Osteoblast (primary cell): Measurements from ENCODE around the gene NTNG1. TPM values are rescaled to one million over a fixed set of nuclear protein-coding genes. Genes with fewer than 3 reads are reported as not detected.

Experiments
- DNase-seq: peaks from one replicate; pipeline ENCODE4 v3.0.0; 2011; ENCODE audit warnings: low spot score, mixed read lengths; ENCODE audit not compliant: insufficient read length; ENCODE audit errors: missing footprints
- H2AFZ ChIP-seq: 2 replicates; pipeline ENCODE4 v1.6.0; 2011; ENCODE audit warnings: mild to moderate bottlenecking, low read length
- H3K27ac ChIP-seq: 2 replicates; pipeline ENCODE4 v1.5.1; 2011; ENCODE audit warnings: mild to moderate bottlenecking, low read depth, low read length, moderate library complexity
- H3K27me3 ChIP-seq: 2 replicates; pipeline ENCODE4 v1.6.0; 2012; ENCODE audit warnings: mild to moderate bottlenecking, control low read depth, inconsistent platforms, low read length, moderate library complexity; ENCODE audit not compliant: insufficient read depth
- H3K36me3 ChIP-seq: 2 replicates; pipeline ENCODE4 v1.5.1; 2011; ENCODE audit warnings: mild to moderate bottlenecking, low read length, control low read depth, moderate library complexity; ENCODE audit not compliant: insufficient read depth
- H3K4me1 ChIP-seq: 2 replicates; pipeline ENCODE4 v1.5.1; 2011; ENCODE audit warnings: mild to moderate bottlenecking, low read length, control low read depth, moderate library complexity; ENCODE audit not compliant: insufficient read depth
- H3K4me2 ChIP-seq: 2 replicates; pipeline ENCODE4 v1.6.0; 2011; ENCODE audit warnings: mild to moderate bottlenecking, low read length; ENCODE audit not compliant: insufficient read depth
- H3K4me3 ChIP-seq: fragments of 200-600 bp; sonication (generic); 3 replicates; pipeline ENCODE4 v1.5.1; 2012; ENCODE audit warnings: mild to moderate bottlenecking, low read length, inconsistent platforms; ENCODE audit not compliant: insufficient read depth
- H3K79me2 ChIP-seq: 2 replicates; pipeline ENCODE4 v1.6.0; 2012; ENCODE audit warnings: mild to moderate bottlenecking, low read length, control low read depth, inconsistent platforms; ENCODE audit not compliant: insufficient read depth
- H3K9me3 ChIP-seq: 2 replicates; pipeline ENCODE4 v1.5.1; 2011; ENCODE audit warnings: low read depth, low read length, control low read depth
- H4K20me1 ChIP-seq: 2 replicates; pipeline ENCODE4 v1.6.0; 2012; ENCODE audit warnings: mild to moderate bottlenecking, low read length, control low read depth; ENCODE audit not compliant: insufficient read depth
- total RNA-seq: library from RNA; depleted of rRNA; stranded (reverse); fragments of >200 nt; gene quantifications from 2 replicates; pipeline ENCODE4 v1.2.3, GENCODE V29; 2012
- TF ChIP-seq, protein P1 (sequence below): IDR thresholded peaks from 2 replicates; pipeline ENCODE4 v1.5.1; 2011; ENCODE audit warnings: mild to moderate bottlenecking, low read depth, low read length, moderate library complexity; ENCODE audit errors: extremely low read depth

The NTNG1 gene
- total RNA-seq, 1 donor = 3.6 TPM

DNA sequence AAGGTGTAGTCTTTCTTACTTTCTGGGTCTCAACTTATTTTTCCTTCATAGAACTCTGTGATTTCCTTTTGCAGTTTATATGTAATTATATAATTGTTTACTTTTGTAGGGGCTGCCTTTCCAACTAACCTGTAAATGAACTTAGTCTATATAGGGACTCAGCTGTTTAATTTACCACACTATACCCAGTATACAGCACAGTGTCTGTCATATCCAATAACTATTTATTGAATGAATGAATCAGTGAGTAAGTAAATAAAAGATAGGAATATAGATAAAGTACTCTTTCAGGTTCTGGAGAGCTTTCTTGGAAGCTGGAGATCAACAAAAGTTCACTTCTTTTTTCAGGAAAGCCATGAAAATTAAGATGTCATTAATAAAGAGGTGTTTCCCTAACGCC lies 174.8 kb downstream of the NTNG1 start:
- H3K4me3 ChIP-seq = no peak overlapping the region
- no peaks in the 10 kb centered on the region for H4K20me1 ChIP-seq
- no peaks in the 10 kb centered on the region for H3K79me2 ChIP-seq
- DNase-seq = no peak
- H3K4me2 ChIP-seq = no peak overlapping the region
- no peak overlapping the region for H2AFZ ChIP-seq
- no peaks in the 10 kb centered on the region for H3K27me3 ChIP-seq
- H3K36me3 ChIP-seq = no peaks in the 10 kb centered on the region
- H3K9me3 ChIP-seq = no peaks in the 10 kb centered on the region
- H3K4me1 ChIP-seq = no peaks in the 10 kb centered on the region
- TF ChIP-seq, protein P1, sequence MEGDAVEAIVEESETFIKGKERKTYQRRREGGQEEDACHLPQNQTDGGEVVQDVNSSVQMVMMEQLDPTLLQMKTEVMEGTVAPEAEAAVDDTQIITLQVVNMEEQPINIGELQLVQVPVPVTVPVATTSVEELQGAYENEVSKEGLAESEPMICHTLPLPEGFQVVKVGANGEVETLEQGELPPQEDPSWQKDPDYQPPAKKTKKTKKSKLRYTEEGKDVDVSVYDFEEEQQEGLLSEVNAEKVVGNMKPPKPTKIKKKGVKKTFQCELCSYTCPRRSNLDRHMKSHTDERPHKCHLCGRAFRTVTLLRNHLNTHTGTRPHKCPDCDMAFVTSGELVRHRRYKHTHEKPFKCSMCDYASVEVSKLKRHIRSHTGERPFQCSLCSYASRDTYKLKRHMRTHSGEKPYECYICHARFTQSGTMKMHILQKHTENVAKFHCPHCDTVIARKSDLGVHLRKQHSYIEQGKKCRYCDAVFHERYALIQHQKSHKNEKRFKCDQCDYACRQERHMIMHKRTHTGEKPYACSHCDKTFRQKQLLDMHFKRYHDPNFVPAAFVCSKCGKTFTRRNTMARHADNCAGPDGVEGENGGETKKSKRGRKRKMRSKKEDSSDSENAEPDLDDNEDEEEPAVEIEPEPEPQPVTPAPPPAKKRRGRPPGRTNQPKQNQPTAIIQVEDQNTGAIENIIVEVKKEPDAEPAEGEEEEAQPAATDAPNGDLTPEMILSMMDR = no peak
- H3K27ac ChIP-seq = no peak overlapping the region

DNA sequence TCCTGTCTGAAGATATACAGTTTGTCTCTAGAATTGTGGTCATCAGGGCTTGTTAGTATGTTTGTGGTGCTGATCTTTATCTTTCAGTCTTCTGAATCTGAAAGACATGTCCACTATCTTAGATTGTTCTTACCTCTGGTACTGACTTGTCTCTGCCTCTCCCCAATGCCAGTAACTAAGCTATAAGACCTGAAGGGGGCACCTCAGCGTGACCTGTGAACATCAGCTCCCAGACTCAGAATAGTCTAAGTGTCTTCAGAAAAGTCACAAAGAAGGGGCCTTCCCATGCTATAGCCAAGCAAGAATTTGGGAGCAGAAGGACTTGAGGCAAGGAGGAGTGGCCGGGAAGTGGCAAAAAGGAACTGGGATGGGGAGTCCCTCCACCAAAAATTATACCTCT lies 178.1 kb downstream of the NTNG1 start:
- H3K79me2 ChIP-seq = no peaks in the 10 kb centered on the region
- no peak overlapping the region for H3K27ac ChIP-seq
- DNase-seq = no peak
- no peaks in the 10 kb centered on the region for H3K36me3 ChIP-seq
- no peaks in the 10 kb centered on the region for H4K20me1 ChIP-seq
- TF ChIP-seq, protein P1 = no peak
- H3K4me2 ChIP-seq = no peak overlapping the region
- H3K4me1 ChIP-seq = no peaks in the 10 kb centered on the region
- H2AFZ ChIP-seq = no peak overlapping the region
- no peaks in the 10 kb centered on the region for H3K27me3 ChIP-seq
- H3K4me3 ChIP-seq = no peak overlapping the region
- H3K9me3 ChIP-seq = no peaks in the 10 kb centered on the region

DNA sequence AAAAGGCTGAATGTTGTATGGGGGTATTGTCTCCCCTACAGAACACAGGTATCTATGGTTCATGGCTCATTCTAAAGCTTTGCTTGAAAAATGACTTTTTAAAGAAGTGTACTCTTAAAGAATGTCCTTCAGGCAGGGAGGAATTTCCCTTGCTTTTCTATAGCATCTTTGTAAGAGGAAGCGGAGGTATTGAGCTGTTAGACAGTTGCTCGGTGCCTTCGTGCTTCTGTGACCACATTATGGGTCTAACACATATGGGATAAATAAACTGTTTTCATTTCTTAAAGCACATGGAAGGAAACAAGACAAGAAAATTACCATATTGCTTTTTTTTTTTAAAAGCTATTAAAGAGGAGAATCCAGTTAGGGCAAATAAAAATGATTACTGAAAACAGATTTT lies 182.9 kb downstream of the NTNG1 start:
- Histone ChIP-seq H4K20me1 (no peaks in the 10 kb centered on the region), H3K36me3 (no peaks in the 10 kb centered on the region), H3K4me1 (no peaks in the 10 kb centered on the region), H3K9me3 (no peaks in the 10 kb centered on the region), H3K79me2 (no peaks in the 10 kb centered on the region), H3K4me3 (no peak overlapping the region), H3K4me2 (no peak overlapping the region), H2AFZ (no peak overlapping the region), H3K27me3 (no peaks in the 10 kb centered on the region), H3K27ac (no peak overlapping the region)
- TF ChIP-seq, protein P1 = no peak
- DNase-seq = no peak

DNA sequence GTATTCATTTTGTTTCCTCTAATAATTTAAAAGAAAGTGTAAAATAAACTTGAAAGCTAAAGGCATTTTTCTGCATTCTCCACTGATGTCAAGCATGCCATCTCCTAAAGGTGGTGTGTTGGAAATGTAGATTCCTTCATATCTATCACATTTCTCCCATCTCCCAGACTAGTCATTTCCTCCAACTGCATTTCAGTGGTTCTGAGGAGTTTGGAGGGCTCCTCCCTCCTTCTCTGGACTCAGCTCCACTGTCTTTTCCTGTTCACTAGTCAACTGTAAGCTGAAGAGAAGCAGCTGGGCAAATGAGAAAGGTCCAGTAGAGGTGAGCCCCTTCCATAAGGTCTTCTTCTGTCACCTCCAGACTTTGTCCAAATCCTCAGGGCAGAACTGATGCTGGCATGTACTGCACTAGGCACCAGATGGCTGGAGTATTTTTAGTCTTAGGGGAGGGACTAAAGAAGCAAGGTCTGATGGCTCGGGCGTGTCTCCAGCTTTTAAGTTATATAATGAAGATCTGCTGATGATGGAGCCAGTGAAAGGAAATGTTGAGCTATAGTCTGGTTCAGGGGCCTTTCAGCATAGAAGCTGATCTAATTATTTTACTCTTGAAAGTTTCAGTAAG lies 186.1 kb downstream of the NTNG1 start:
- DNase-seq = no peak
- Histone ChIP-seq H2AFZ (no peak overlapping the region), H3K27ac (no peak overlapping the region), H3K4me1 (no peaks in the 10 kb centered on the region), H3K36me3 (no peaks in the 10 kb centered on the region), H3K9me3 (no peaks in the 10 kb centered on the region), H4K20me1 (no peaks in the 10 kb centered on the region), H3K4me2 (no peak overlapping the region), H3K27me3 (no peaks in the 10 kb centered on the region), H3K79me2 (no peaks in the 10 kb centered on the region), H3K4me3 (no peak overlapping the region)
- TF ChIP-seq, protein P1 = no peak
